ENCODE measurements around the gene ZFYVE28. TPM values are rescaled to one million over a fixed set of nuclear protein-coding genes. Genes with fewer than 3 reads are reported as not detected.

The ZFYVE28 gene
- total and polyA plus RNA-seq, 2 of the 8 experiments (the other 6 are each of a cell fraction or from before 2014, with no cell fraction given): 1.7 to 4.9 TPM

GRCh38 chr4:2290974-2291704 lies 127.3 kb downstream of the ZFYVE28 start:
- H3K4me3 ChIP-seq (ENCODE audit: extremely low read depth in 1 of 4, insufficient read depth in 2 of 4, low read depth in 3 of 4, low read length in 4 of 4): no peak overlapping the region
- no peak overlapping the region for H3K4ac ChIP-seq (replicated peaks; ENCODE audit: insufficient read length, low read depth, low read length)
- no peak for FAIRE-seq
- H2BK15ac ChIP-seq (ENCODE audit: low read length): no peak overlapping the region
- H3K18ac ChIP-seq (ENCODE audit: extremely low read depth, low read length): no peak overlapping the region
- H2AFZ ChIP-seq (ENCODE audit: low read length): no peak overlapping the region
- H3K79me2 ChIP-seq (ENCODE audit: control insufficient read depth in 1 of 2, insufficient read depth in 2 of 2, low read length in 2 of 2): no peaks in the 10 kb centered on the region
- H3K27me3 ChIP-seq (replicated peaks in 1 of 4; ENCODE audit: control insufficient read depth in 3 of 4, extremely low read depth in 1 of 4, insufficient read depth in 3 of 4, low read length in 3 of 4): no peaks in the 10 kb centered on the region
- H2BK120ac ChIP-seq (replicated peaks; ENCODE audit: low read depth, low read length): no peak overlapping the region
- peaks cover 0 to 2% of the 10 kb centered on the region in 2 experiments for H4K20me1 ChIP-seq (replicated peaks in 1 of 2; ENCODE audit: control insufficient read depth in 1 of 2, insufficient read depth in 2 of 2, low read length in 2 of 2)
- ChIA-PET CTCF (ENCODE audit: partially characterized antibody) (interaction anchor here (0.6 to 2.1 kb wide), 4 partner anchors 11 to 150 kb away, joined by 3 to 5 read pairs (median 4); no protein-coding TSS in a partner anchor), POLR2A (ENCODE audit: partially characterized antibody) (interaction anchor here (1.0 kb wide), 1 partner anchor 24 kb away, joined by 3 read pairs; no protein-coding TSS in a partner anchor)
- no peak overlapping the region for H2BK12ac ChIP-seq (ENCODE audit: low read depth, low read length)
- no peak overlapping the region for H4K5ac ChIP-seq (ENCODE audit: insufficient read length, low read depth, low read length)
- H3K9ac ChIP-seq (replicated peaks in 1 of 4; ENCODE audit: extremely low read depth in 1 of 4, low read depth in 3 of 4, low read length in 3 of 4): no peak overlapping the region
- H3K56ac ChIP-seq (replicated peaks; ENCODE audit: insufficient read length, low read depth, low read length): no peak overlapping the region
- H3K14ac ChIP-seq (ENCODE audit: insufficient read length): no peak overlapping the region
- 0 out of 2 replicates have a peak overlapping the region, but pooled peaks have one; percentile 24 for H2BK5ac ChIP-seq (ENCODE audit: low read depth, low read length)
- H3K27ac ChIP-seq (ENCODE audit: low read depth, low read length): no peak overlapping the region; the same call in 1 of the 2 replicates
- peaks cover 0 to 8% (median 0%) of the 10 kb centered on the region in 4 experiments; a peak in 2 of 7 replicates for H3K4me1 ChIP-seq (replicated peaks in 1 of 4; ENCODE audit: control insufficient read depth in 3 of 4, insufficient read depth in 4 of 4, low read length in 3 of 4)
- DNase-seq (ENCODE audit: low read depth in 1 of 2, low spot score in 2 of 2): peak in 1 of 2 experiments; percentile 45
- TF ChIP-seq TBP (IDR thresholded peaks at IDR 0.05; ENCODE audit: low read depth, low read length) (no peak), KDM4A (IDR thresholded peaks at IDR 0.05; ENCODE audit: low read depth, low read length, severe bottlenecking) (no peak)
- no peak overlapping the region for H2AK5ac ChIP-seq (ENCODE audit: low read depth, low read length)
- no peaks in the 10 kb centered on the region for H3K9me3 ChIP-seq (ENCODE audit: insufficient read depth in 2 of 2, low read depth in 1 of 2, low read length in 1 of 2)
- H4K8ac ChIP-seq (ENCODE audit: extremely low read depth, insufficient read depth, low read length): no peak overlapping the region
- H2BK20ac ChIP-seq (ENCODE audit: low read length): no peak overlapping the region
- no peak overlapping the region for H3K23ac ChIP-seq (ENCODE audit: insufficient read length)
- H3K23me2 ChIP-seq (ENCODE audit: low read depth, low read length): no peaks in the 10 kb centered on the region
- no peaks in the 10 kb centered on the region for H3K79me1 ChIP-seq (ENCODE audit: low read depth, low read length)
- H3K36me3 ChIP-seq (ENCODE audit: control insufficient read depth in 2 of 4, insufficient read depth in 4 of 4, low read length in 3 of 4): no peaks in the 10 kb centered on the region
- no peak overlapping the region for H3K4me2 ChIP-seq (ENCODE audit: insufficient read depth in 1 of 2, low read depth in 2 of 2, low read length in 2 of 2)
- no peak overlapping the region for H4K91ac ChIP-seq (replicated peaks; ENCODE audit: insufficient read length, low read length)
- WGBS, 2 experiments (ENCODE audit: extremely low coverage in 1 of 2, insufficient coverage in 1 of 2, insufficient read length in 1 of 2, insufficient replicate concordance in 2 of 2, low coverage in 1 of 2, low lambda C conversion rate in 2 of 2, missing lambda C conversion rate in 1 of 2): 89% methylated on average over 21 of the region's 24 CpGs; no CpG with 5 or more reads in 1 of the 2 experiments

Data from H1 (cell line).